GM19351 (cell line): ENCODE data around the gene AGBL5.
"Not testable (repeated sequence)": the region's sequence is repeated elsewhere in the genome, so short reads cannot be mapped to it uniquely, and the experiment has no call there.

Source experiments
- ATAC-seq: cut with Tn5 transposase; IDR thresholded peaks from one replicate; pipeline ENCODE4 v1.9.1; 2021; ENCODE audit warnings: mild to moderate bottlenecking, moderate library complexity; ENCODE audit not compliant: unreplicated experiment

The AGBL5 gene

DNA sequence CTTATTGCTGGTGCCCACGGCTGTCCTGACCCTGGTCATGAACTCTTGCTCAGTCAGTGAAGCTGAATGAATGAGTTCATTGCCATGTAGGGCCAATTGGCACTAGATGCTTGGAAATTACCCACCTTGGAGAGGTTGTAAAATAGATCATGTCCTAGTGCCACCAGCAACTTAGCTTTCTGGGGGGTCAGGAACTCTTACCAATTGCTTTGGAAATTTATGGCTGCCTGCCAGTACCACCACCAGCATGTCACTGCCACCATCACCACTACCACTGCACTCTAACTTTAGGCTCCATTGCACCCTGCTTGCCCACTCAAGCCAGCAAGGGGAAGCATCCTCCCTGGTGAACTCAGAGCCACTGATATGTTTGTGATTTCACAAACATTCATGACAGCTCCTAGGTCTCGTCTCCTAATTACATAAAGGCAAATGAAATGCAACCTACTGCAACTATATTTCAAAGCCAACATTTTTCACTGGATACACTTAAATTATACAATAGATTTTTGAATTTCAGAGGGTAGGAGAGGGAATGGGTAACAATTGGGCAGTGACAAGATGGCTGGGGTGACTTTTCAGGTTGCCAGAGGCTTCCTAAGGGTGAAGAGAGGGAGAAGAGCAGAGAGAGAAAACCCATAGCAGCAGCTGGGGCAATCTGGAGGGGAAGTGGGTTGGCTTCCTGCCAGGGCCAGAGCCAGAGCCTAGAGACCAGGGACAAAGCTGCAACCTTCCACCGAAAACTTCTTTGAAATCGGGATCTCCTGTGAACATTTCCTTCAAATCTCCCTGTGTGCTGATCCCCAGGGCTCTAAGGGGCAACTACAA is 23.5 kb downstream of the AGBL5 start:
- no peak for ATAC-seq

DNA sequence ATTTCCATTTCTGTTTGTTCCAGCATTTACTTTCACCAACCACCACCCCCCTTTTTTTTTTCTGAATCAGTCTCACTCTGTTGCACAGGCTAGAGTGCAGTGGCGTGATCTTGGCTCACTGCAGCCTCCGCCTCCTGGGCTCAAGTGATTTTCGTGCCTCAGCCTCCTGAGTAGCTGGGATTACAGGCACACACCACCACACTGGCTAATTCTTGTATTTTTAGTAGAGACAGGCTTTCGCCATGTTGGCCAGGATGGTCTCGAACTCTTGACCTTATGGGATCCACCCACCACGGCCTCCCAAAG is 24.1 kb downstream of the AGBL5 start:
- not testable (repeated sequence) for ATAC-seq

DNA sequence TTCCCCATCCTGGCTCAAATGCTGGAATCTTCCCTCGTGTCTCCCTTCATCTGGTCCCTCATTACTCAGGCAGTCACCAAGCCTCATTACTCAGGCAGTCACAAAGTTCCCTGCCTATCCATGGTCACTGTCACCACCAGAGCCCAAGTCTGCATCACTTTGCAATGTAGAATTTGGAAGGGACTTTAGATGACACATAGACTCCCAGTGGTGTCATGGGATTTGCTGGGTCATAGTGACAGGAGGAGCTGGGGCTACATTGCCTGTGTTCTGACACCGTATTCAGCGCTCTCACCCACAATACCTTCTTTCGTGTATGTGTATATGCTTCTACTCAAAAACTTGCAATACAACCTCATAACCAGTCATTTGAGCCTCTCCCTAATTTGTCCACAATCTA is 24.9 kb downstream of the AGBL5 start:
- ATAC-seq = no peak

DNA sequence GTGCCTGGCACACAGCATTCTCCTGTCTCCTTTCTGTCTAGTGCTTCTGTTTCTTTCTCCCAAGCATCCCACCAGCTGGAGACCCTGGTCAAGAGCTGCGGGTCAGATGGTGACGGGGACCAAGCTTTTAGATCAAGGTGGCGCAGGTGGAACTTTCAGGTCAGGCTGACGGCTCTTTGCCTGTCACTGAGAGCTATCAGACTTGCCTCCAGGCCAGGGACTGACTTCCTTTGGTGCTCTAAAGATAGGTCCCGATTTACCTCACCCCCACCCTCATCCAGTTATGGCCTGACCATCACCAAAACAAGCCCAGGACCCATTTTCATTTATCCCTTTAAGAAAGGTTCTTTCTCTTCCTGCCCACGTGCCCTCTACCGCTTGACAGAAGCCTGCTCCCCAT is 25.8 kb downstream of the AGBL5 start:
- ATAC-seq = no peak

DNA sequence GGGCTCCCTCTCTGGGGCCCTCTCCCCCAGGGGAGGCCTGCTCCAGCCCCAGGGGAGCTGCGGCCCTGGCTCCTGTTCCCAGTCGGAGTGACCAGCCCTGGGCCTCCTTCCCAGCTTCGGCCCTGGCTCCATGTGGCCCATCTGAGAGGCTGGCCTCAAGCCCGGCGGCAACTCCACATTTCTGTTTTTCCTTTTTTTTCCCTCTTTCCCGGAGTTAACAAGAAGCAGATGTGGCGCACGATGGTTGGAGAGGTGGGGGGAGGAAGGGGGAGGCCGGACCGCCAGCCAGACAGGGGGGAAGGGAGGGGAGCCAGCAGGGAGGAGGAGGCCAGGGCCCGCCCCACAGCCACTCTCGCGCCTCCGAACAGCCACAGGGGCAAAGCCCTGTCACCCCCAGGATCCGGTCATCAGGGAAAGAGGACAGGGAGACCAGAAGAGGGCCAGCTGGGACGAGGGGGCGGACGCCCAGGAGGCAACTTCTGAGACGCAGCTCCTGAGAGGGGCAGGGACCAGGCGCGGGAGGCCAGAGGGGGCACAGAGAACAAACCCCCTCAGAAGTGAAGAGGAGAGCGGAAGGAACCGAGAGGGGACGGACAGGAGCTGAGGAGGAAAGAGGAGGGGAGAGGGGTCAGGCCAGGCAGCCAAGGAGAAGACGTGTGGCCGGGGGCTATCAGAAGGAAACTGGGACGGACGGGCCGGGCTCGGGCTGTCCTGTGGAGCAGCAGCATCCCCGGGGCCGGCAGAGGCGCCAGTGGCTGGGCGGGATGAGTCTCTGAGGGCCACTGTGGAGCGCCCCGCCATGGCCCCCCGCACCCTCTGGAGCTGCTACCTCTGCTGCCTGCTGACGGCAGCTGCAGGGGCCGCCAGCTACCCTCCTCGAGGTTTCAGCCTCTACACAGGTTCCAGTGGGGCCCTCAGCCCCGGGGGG is 27.1 kb downstream of the AGBL5 start, which contains the start of gene EMILIN1:
TSS of gene EMILIN1 (plus strand) at position 349 of the 928 bp plus-strand sequence. CDS start at position 800, 451 bp downstream.
- no peak for ATAC-seq

DNA sequence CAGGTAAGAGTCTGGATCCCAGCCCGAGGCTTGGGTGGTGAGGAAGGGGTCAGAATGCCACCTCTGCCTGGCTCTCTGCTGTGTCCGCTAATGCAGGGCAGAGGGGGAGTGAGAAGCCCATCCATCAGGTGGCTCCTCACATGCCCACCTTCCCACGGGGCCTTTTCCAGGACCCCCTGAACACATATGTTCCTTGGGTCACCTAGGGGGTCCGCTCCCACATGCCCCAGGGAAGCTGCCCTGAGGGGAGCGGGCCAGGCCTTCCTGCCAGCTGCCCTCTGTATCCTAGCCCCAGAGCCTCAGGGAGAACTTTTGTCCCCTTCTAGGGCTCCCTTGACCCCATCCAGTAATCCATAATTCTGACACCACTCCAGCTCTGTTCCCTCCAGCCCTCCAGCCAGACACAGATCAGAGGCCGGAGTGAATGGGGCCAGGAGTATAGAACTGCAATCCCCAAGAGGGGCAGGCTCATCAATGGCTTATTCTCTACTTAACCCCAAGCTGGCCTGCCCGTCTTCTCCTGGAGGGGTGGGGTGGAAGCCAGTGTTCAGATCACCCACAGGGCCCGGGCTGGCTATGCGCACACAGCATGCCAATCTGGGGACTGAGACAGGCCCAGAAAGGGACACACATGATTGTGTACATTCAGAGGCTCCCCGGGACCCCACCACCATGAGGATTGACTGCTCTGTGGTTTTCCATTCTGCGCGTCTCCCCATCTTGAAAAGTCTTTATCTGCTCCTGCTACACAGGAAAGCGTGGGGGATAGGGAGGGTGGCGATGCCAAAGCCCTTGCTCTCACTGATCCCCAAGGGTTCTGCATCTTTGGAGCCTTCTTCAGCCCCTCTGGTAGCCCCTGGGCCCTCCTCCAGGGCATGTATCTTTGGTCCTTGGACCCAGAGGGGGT is 28.0 kb downstream of the AGBL5 start:
- ATAC-seq = no peak

DNA sequence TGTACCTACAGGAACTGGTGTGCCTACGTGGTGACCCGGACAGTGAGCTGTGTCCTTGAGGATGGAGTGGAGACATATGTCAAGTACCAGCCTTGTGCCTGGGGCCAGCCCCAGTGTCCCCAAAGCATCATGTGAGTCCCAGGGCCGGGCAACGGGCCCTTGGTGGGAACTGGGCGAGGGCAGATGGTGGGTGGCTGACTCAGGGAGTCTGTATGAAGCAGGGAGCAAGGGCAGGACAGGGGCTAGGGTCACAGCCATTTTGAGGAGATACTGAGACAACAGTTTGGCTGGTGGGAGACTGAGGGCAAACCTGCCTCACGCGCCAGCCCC is 28.6 kb downstream of the AGBL5 start:
- no peak for ATAC-seq

DNA sequence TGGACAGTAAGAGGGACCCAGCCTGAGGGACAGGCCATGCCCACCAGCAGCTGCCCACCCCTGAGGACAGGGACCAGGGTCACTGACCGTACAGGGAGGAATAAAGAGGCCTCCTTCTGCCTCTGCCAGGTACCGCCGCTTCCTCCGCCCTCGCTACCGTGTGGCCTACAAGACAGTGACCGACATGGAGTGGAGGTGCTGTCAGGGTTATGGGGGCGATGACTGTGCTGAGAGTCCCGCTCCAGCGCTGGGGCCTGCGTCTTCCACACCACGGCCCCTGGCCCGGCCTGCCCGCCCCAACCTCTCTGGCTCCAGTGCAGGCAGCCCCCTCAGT is 29.1 kb downstream of the AGBL5 start:
- no peak for ATAC-seq

DNA sequence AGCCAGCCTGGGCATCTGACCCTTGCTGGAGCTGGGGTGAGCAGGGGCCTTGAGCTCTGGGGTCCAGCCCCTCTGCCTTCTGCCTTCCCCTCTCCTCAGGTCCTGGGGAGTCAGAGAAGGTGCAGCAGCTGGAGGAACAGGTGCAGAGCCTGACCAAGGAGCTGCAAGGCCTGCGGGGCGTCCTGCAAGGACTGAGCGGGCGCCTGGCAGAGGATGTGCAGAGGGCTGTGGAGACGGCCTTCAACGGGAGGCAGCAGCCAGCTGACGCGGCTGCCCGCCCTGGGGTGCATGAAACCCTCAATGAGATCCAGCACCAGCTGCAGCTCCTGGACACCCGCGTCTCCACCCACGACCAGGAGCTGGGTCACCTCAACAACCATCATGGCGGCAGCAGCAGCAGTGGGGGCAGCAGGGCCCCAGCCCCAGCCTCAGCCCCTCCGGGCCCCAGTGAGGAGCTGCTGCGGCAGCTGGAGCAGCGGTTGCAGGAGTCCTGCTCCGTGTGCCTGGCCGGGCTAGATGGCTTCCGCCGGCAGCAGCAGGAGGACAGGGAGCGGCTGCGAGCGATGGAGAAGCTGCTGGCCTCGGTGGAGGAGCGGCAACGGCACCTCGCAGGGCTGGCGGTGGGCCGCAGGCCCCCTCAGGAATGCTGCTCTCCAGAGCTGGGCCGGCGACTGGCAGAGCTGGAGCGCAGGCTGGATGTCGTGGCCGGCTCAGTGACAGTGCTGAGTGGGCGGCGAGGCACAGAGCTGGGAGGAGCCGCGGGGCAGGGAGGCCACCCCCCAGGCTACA is 30.7 kb downstream of the AGBL5 start:
- ATAC-seq = no peak

DNA sequence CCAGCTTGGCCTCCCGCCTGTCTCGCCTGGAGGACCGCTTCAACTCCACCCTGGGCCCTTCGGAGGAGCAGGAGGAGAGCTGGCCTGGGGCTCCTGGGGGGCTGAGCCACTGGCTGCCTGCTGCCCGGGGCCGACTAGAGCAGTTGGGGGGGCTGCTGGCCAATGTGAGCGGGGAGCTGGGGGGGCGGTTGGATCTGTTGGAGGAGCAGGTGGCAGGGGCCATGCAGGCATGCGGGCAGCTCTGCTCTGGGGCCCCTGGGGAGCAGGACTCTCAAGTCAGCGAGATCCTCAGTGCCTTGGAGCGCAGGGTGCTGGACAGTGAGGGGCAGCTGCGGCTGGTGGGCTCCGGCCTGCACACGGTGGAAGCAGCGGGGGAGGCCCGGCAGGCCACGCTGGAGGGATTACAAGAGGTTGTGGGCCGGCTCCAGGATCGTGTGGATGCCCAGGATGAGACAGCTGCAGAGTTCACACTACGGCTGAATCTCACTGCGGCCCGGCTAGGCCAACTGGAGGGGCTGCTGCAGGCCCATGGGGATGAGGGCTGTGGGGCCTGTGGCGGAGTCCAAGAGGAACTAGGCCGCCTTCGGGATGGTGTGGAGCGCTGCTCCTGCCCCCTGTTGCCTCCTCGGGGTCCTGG is 31.4 kb downstream of the AGBL5 start:
- ATAC-seq = no peak

DNA sequence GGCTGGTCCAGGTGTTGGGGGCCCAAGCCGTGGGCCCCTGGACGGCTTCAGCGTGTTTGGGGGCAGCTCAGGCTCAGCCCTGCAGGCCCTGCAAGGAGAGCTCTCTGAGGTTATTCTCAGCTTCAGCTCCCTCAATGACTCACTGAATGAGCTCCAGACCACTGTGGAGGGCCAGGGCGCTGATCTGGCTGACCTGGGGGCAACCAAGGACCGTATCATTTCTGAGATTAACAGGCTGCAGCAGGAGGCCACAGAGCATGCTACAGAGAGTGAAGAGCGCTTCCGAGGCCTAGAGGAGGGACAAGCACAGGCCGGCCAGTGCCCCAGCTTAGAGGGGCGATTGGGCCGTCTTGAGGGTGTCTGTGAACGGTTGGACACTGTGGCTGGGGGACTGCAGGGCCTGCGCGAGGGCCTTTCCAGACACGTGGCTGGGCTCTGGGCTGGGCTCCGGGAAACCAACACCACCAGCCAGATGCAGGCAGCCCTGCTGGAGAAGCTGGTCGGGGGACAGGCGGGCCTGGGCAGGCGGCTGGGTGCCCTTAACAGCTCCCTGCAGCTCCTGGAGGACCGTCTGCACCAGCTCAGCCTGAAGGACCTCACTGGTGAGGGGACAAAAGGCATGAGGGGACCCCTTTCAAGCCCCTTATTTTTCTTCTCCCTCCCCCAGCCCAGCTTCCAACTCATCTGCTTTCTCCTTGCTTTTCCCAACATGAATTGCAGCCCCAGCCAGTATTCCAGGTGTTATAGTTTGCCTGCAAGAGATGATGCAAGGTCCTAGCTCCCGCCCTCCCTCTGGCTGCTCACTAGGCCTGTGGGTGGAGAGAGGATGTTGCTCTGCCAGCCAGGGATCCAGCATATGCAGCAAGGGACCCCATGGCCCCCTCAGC is 32.2 kb downstream of the AGBL5 start:
- no peak for ATAC-seq

DNA sequence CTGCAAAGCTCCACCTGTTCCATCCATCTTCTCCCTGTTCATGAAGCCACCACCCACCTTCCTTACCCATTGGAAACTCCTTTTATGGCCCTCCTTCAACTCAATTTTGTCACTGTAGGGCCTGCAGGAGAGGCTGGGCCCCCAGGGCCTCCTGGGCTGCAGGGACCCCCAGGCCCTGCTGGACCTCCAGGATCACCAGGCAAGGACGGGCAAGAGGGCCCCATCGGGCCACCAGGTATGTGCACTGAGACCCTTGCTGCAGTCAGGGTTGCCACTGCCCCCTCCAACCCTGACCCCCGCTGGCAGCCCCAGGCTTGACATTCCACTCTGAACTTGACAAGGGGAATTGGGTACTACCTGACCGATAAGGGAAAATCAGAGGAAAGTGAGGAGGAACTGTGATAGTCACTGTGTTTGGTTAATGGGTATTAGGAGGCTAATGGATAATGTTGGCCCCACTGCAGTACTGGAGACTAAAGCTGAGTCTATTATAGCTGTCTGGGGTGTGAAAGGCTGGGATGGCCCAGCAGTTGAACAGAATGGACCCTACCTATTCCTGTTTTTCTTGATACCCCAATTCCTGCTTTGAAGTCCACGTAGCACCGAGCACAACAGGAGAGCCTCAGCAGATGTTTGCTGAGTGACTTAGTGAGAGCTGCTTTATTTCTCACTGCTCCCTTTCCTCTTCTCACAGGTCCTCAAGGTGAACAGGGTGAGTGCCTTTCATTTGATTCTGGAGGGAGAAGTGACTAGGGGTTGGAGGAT is 33.0 kb downstream of the AGBL5 start:
- ATAC-seq = no peak

DNA sequence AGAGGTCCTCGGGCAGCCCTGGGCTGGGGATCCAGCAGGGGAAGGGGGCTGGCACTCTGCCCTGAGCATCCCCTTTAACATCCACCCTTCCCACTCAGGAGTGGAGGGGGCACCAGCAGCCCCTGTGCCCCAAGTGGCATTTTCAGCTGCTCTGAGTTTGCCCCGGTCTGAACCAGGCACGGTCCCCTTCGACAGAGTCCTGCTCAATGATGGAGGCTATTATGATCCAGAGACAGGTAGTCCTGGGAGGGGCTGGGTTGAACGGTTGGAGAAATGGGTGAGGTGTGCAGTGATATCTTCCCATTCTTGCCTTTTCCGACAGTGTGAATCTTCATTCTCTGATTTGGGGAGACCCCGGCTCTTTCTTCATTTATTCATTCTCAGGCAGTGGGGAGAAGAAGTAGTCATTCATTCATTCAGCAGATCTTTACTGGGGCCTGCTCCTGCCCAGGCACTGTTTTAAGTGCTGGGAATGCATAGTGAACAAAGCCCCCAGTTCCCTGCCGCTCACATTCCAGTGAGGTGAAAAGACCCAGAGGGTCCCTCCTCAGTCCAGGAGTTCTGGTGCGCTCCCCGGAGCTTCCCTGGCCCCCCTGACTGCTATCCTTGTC is 33.7 kb downstream of the AGBL5 start:
- ATAC-seq = no peak

DNA sequence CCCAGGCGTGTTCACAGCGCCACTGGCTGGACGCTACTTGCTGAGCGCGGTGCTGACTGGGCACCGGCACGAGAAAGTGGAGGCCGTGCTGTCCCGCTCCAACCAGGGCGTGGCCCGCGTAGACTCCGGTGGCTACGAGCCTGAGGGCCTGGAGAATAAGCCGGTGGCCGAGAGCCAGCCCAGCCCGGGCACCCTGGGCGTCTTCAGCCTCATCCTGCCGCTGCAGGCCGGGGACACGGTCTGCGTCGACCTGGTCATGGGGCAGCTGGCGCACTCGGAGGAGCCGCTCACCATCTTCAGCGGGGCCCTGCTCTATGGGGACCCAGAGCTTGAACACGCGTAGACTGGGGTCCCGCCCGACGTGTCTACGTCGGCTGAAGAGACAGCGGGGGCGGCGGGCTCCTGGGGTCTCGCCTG is 34.2 kb downstream of the AGBL5 start:
- ATAC-seq = peak; percentile 10

DNA sequence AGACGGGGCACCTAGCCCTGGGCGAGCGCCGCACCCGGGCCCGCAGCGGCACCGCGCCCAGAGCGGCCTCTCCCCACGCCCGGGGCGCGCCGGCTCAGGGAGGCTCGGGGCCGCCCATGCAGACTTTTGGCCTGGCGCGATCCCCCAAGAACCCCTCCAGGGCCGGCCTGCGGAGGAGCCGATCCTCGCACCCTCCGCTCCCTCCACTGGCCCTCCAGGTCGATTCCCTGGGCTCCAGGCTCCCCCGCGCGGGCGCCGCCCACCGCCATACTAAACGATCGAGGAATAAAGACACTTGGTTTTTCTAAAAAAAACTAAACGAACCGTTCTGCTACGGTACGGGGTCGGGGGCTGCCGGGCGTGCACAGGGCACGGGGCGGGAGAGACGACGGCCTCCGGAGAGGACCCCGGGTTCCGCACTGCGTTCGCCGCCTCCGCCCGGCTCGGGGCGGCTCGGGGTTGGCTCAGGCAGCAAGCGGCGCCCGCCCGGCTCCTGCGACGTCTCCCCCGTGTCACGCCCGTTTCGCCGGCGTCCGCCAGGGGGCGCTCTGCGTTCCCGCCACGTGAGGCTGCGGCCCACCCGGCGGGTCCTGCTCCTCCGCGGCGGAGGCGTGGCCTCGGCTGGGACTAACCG is 34.7 kb downstream of the AGBL5 start:
- peak; percentile 83 for ATAC-seq

DNA sequence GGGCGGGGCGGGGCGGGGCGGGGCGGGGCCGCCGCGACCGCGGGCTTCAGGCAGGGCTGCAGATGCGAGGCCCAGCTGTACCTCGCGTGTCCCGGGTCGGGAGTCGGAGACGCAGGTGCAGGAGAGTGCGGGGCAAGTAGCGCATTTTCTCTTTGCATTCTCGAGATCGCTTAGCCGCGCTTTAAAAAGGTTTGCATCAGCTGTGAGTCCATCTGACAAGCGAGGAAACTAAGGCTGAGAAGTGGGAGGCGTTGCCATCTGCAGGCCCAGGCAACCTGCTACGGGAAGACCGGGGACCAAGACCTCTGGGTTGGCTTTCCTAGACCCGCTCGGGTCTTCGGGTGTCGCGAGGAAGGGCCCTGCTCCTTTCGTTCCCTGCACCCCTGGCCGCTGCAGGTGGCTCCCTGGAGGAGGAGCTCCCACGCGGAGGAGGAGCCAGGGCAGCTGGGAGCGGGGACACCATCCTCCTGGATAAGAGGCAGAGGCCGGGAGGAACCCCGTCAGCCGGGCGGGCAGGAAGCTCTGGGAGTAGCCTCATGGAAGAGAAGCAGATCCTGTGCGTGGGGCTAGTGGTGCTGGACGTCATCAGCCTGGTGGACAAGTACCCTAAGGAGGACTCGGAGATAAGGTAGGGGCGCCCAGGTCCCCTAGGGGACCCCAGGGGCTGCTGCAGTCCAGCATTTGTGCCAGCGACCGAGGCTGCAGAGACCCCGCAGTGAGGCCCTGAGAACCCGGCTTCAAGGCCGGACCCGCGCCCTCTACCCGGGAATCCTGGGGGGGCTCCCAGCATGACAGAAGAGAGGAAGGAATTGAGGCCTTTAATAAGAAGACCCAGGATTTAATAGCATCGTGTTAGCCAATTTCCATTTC is 35.5 kb downstream of the AGBL5 start, which contains the start of gene KHK:
TSS of gene KHK (plus strand) at position 49 of the 870 bp plus-strand sequence. CDS start at position 537, 488 bp downstream.
- ATAC-seq = peak; percentile 13
